NB4 (cell line): ENCODE results near the gene ZSWIM6.

ENCODE experiments used
- POLR2A ChIP-seq: IDR thresholded peaks from 2 replicates; pipeline ENCODE4 v1.6.1; 2011; ENCODE audit warnings: mild to moderate bottlenecking; ENCODE audit not compliant: insufficient read length; ENCODE audit errors: extremely low read depth
- TF ChIP-seq, protein P1 (sequence below): IDR thresholded peaks from one replicate; pipeline ENCODE4 v1.5.1; 2012; ENCODE audit warnings: low read depth, low read length

- TF ChIP-seq, protein P1, sequence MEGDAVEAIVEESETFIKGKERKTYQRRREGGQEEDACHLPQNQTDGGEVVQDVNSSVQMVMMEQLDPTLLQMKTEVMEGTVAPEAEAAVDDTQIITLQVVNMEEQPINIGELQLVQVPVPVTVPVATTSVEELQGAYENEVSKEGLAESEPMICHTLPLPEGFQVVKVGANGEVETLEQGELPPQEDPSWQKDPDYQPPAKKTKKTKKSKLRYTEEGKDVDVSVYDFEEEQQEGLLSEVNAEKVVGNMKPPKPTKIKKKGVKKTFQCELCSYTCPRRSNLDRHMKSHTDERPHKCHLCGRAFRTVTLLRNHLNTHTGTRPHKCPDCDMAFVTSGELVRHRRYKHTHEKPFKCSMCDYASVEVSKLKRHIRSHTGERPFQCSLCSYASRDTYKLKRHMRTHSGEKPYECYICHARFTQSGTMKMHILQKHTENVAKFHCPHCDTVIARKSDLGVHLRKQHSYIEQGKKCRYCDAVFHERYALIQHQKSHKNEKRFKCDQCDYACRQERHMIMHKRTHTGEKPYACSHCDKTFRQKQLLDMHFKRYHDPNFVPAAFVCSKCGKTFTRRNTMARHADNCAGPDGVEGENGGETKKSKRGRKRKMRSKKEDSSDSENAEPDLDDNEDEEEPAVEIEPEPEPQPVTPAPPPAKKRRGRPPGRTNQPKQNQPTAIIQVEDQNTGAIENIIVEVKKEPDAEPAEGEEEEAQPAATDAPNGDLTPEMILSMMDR: no peak
- no peak for TF ChIP-seq POLR2A
Measured at GRCh38 chr5:61588216-61588615, 256.2 kb downstream of the ZSWIM6 start.
